GM21737 (cell line): ENCODE data around the gene ENTPD1.
"Not testable (repeated sequence)": the region's sequence is repeated elsewhere in the genome, so short reads cannot be mapped to it uniquely, and the experiment has no call there.

Source experiments
- ATAC-seq: cut with Tn5 transposase; IDR thresholded peaks from one replicate; pipeline ENCODE4 v1.9.1; 2021; ENCODE audit warnings: mild to moderate bottlenecking, moderate library complexity; ENCODE audit not compliant: unreplicated experiment

Gene ENTPD1

DNA sequence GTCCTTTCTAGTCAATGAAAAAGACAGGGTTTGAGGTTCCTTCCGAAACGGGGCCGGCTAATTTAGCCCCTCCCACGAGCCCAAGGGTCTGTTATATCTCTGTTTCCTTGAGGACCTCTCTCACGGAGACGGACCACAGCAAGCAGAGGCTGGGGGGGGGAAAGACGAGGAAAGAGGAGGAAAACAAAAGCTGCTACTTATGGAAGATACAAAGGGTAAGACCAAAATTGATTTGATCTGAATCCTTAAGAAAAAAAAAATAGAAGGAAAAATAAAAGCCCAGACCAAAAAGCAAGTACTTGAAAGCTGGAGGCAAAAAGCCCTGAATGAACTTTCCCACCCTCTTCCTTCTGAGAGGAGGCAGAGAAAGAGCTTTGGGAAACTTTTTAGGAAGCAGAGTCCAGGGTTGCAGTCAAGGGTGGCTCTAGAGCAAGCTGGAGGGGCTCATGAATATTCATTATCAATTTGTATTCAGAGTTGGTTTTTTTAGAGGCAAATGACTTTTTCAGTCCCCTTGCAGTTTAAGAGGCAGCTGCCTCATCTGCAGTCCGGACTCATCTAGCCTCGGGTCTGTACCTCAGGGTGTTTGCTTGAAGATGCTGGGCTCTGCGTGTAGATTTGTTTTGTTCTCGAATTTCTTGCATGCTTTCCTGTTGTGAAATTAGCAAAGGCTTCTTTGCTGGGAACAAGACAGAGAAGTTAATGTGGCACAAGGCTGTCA lies at the start of gene ENTPD1:
TSS of gene ENTPD1 (plus strand) at position 123 of the 721 bp plus-strand sequence. CDS start at position 200, 77 bp downstream.
- ATAC-seq: no peak

DNA sequence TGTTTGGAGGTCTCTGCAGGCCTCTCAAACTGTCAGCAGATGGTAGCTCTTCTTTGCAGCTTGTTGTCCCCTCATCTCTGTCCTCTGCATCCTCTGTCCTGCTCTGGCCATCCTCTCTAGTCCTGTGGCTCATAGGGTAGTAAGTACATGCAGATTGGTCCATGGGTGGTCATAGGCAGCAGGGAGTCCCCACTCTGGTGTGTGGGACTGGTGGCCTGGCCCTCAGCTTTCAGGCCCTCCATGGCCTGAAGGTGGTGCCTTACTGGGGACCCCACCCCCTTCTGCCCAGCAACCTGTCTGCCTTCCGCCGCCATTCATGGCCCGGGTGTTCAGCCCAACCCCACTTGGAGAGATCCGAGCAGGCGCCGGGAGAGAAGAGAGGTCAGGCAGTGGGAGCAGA lies 49.4 kb upstream of the ENTPD1 start:
- no peak for ATAC-seq

- ATAC-seq: no peak
Measured at GRCh38 chr10:95706990-95707389, 49.0 kb upstream of the ENTPD1 start.

DNA sequence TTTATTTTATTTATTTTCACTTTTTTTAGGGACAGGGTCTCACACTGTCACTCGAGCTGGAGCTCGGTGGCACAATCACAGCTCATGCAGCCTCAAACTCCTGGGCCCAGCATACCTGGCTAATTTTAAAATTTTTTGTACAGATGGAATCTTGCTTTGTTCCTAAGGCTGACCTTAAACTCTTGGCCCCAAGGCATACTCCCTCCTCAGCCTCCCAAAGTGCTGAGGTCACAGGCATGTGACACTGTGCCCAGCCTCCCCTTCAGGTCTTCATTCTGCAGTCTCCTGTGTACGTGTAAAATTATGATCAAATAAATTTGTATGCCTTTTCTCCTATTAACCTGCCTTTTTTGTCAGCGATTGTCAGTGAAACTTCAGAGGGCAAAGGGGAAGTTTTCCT lies 44.5 kb upstream of the ENTPD1 start:
- no peak for ATAC-seq

- ATAC-seq: no peak
Measured at GRCh38 chr10:95716466-95716865, 39.5 kb upstream of the ENTPD1 start.

DNA sequence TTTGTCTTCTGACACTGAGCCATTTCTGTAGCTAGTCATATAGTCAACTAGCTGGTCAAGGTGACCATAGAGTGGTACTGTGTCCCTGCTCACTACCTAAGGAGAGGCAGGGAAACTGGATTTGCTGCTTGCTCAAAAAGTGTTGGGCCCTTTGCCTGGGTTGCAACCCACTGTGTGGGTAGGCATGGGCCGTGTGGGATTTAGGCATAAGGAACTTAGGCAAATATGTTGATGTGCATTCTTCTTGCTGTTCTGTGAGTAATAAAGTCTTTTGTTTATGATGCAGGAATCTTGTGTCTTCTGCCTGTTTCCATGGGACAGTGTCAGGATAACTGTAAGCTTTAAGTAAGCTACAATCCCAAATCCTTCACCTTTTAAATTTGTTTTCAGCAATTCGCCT lies 39.1 kb upstream of the ENTPD1 start:
- no peak for ATAC-seq

GRCh38 chr10:95720745-95721144 lies 35.2 kb upstream of the ENTPD1 start:
- ATAC-seq: not testable (repeated sequence)

GRCh38 chr10:95722496-95722895 lies 33.5 kb upstream of the ENTPD1 start:
- ATAC-seq: not testable (repeated sequence)

GRCh38 chr10:95728526-95728925 lies 27.4 kb upstream of the ENTPD1 start:
- ATAC-seq: no peak

DNA sequence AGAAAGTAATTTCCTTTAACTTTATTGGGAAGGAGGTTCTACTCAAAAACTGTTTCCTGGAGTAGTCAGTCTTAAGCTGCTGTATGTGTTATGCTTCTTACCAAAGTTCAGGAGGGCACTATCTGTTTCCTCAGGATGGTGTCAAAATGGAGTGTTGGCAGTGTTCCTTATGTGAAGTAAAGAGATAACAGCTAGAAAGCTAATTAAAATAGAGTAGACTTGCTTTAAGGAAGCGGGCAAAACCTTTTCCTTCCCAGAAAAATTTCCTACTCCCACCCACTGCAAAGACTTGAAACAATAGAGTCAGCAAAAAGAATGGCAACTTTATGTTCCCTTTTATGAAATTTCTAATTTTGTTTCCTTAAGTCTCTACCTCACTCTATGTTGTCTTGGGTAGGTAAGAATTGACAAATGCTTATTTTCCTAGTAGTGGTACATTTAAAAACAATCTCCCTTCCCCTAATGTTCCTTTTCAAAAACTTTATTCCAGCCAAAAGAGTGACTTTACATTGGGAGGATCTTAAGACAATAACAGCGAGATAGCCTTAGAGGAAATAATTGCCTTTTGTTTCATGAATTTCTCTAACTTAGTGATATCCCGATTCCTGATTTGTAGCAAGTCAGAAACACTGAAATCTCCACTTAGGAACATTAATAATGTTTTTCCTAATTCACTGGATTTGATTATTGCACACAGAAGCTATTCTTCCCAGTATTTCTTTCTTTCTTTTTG lies 26.5 kb upstream of the ENTPD1 start:
- ATAC-seq: no peak

DNA sequence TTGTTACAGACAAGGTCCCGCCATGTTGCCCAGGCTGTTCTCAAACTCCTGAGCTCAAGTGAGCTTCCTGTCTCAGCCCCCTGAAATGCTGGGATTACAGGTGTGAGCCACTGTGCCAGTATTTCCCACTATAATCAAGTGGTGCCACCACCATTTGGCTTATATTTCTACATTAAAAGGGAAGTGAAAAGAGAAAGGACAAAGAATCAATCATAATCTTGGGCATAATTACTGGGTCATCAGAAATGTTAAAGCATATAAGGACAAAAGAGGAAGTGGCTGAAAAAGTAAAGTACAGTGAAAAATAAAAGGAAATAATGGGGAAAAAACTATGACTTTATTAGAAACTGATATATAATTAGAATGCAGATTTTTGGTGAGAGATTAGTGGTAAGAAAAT lies 25.7 kb upstream of the ENTPD1 start:
- ATAC-seq: no peak

- ATAC-seq: not testable (repeated sequence)
Measured at GRCh38 chr10:95732907-95733306, 23.1 kb upstream of the ENTPD1 start.

DNA sequence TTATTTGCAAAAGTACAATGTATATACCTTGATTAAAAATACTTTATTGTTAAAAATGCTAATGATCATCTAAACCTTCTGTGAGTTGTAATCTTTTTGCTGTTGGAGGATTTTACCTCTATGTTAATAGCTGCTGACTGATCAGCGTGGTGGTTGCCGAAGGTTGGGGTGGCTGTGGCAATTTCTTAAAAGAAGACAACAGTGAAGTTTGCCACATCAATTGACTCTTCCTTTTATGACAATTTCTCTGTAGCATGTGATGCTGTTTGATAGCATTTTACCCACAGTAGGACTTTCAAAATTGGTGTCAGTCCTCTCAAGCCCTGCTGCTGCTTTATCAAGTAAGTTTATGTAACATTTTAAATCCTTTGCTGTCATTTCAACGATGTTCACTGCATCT lies 16.9 kb upstream of the ENTPD1 start:
- ATAC-seq: no peak

- ATAC-seq: peak; percentile 65
Measured at GRCh38 chr10:95741807-95742467, 14.0 kb upstream of the ENTPD1 start.

DNA sequence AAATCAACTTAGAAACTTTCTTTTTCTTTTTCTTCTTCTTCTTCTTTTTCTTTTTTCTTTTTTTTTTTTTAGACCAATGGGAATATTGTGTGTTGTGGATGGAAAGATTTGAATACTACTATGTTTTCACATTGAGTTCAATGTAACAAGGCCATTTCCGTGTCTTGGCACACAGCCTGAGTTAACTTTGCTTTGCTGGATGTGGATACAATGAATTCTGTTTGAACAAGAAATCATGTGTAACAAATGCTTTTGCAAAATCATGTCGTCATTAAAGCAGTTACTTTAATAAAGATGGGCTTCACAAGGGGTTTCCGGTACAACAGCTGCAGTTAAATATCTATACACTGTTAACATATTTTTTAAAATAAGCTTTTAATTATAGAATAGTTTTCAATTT lies 13.5 kb upstream of the ENTPD1 start:
- no peak for ATAC-seq

GRCh38 chr10:95742962-95743535 lies 12.9 kb upstream of the ENTPD1 start:
- ATAC-seq: no peak

- ATAC-seq: no peak
Measured at GRCh38 chr10:95745501-95745900, 10.5 kb upstream of the ENTPD1 start.

- ATAC-seq: no peak
Measured at GRCh38 chr10:95748349-95748748, 7.6 kb upstream of the ENTPD1 start.

DNA sequence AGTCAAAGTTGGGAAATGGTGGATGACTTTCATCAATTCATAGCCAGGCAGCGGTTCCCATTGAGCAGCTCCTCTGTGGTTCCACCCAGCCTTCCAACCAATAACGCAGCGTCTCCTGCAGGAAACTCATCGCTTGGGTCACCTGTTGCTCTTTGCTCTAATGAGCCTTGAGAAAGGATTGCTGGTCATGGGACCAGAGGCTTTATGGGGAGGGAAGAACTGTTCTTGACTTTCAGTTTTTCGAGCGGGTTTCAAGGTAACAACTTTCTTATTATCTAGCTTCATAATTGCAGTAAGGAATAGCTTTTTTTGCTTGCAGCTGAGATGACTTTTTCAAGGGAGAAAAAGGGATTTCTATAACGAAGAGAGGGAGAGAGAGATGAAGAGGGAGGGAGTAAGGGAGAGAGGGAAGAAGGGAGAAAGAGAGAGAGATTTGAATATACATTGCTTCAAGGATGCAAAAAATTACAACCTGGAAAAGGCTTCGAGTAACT lies 405 bp upstream of the ENTPD1 start:
- peak; percentile 33 for ATAC-seq

- ATAC-seq: no peak
Measured at GRCh38 chr10:95756809-95757684, 1.1 kb downstream of the ENTPD1 start.
